Skeletal muscle satellite cell (primary cell): ENCODE data around the gene MFSD2A.

Experiments used
- H3K27me3 ChIP-seq: 2 replicates; pipeline ENCODE4 v1.7.0; 2013; ENCODE audit warnings: low read length; ENCODE audit not compliant: control insufficient read depth, insufficient read depth
- H3K36me3 ChIP-seq: 2 replicates; pipeline ENCODE4 v1.7.0; 2013; ENCODE audit warnings: mild to moderate bottlenecking, control low read depth, low read length; ENCODE audit not compliant: insufficient read depth
- H3K4me1 ChIP-seq: 2 replicates; pipeline ENCODE4 v1.7.0; 2013; ENCODE audit warnings: low read length; ENCODE audit not compliant: control insufficient read depth, insufficient read depth
- H3K4me2 ChIP-seq: 2 replicates; pipeline ENCODE4 v1.7.0; 2013; ENCODE audit warnings: mild to moderate bottlenecking, low read length
- H3K4me3 ChIP-seq: 2 replicates; pipeline ENCODE4 v1.7.0; 2013; ENCODE audit warnings: low read length
- H3K9ac ChIP-seq: 2 replicates; pipeline ENCODE4 v1.7.0; 2013; ENCODE audit warnings: mild to moderate bottlenecking, low read depth, low read length, moderate library complexity
- H3K9me3 ChIP-seq: replicated peaks from 2 replicates; pipeline ENCODE4 v1.7.0; 2013; ENCODE audit warnings: mild to moderate bottlenecking, control low read depth, low read length

The MFSD2A gene

GRCh38 chr1:39926343-39926793, 28.6 kb upstream of the MFSD2A start:
- Histone ChIP-seq H3K27me3 (peaks cover 26% of the 10 kb centered on the region), H3K4me2 (no peak overlapping the region), H3K36me3 (no peaks in the 10 kb centered on the region), H3K4me3 (no peak overlapping the region), H3K4me1 (no peaks in the 10 kb centered on the region), H3K9me3 (no peaks in the 10 kb centered on the region), H3K9ac (no peak overlapping the region)

DNA sequence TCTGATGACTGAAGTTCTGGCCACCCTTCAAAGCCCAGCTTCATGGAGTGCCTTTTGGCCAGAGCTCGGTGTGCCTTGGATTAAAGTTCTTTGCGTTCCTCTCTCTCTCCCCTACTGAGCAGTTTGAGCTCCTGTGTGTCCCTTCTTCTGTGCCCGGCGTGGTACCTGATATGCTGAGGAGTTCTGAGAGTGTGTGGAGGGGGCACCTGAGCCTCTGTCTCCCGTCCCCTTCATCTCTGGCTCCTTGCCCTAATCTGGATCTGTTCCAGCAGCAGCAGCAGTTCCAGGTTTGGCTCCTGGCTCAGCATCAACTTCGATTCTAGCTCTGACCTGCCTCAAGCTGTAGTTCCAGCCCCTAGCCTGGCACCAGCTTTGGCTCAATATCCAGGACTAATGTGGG, 28.1 kb upstream of the MFSD2A start:
- Histone ChIP-seq H3K9me3 (no peaks in the 10 kb centered on the region), H3K9ac (no peak overlapping the region), H3K36me3 (no peaks in the 10 kb centered on the region), H3K4me2 (no peak overlapping the region), H3K4me3 (no peak overlapping the region), H3K4me1 (no peaks in the 10 kb centered on the region), H3K27me3 (peaks cover 23% of the 10 kb centered on the region)

DNA sequence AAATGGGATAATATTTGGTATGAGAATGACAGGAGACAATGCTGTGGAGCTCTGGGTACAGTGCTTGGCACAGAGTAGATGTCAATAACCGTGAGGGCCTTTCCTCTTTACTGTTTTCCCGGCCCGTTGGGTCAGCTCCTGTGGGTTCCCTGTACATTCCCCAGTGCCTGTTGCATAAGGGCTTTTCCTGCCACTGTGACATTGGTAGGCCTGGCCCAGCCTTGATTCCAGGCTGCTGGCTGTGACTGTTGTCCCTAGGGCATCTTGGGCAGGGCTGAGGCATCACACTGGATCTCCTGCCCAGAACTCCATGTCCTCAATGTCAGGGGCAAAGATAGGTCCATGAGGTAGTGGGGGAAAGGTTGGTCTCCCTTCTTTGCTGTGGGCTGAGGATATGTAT, 27.4 kb upstream of the MFSD2A start:
- Histone ChIP-seq H3K27me3 (peaks cover 16% of the 10 kb centered on the region), H3K4me3 (no peak overlapping the region), H3K9ac (no peak overlapping the region), H3K36me3 (no peaks in the 10 kb centered on the region), H3K4me2 (no peak overlapping the region), H3K9me3 (no peaks in the 10 kb centered on the region), H3K4me1 (no peaks in the 10 kb centered on the region)

GRCh38 chr1:39928809-39929587, 25.9 kb upstream of the MFSD2A start:
- Histone ChIP-seq H3K4me1 (peaks cover 5% of the 10 kb centered on the region), H3K4me3 (no peak overlapping the region), H3K4me2 (no peak overlapping the region), H3K36me3 (no peaks in the 10 kb centered on the region), H3K9me3 (no peaks in the 10 kb centered on the region), H3K9ac (no peak overlapping the region), H3K27me3 (peaks cover 14% of the 10 kb centered on the region)

DNA sequence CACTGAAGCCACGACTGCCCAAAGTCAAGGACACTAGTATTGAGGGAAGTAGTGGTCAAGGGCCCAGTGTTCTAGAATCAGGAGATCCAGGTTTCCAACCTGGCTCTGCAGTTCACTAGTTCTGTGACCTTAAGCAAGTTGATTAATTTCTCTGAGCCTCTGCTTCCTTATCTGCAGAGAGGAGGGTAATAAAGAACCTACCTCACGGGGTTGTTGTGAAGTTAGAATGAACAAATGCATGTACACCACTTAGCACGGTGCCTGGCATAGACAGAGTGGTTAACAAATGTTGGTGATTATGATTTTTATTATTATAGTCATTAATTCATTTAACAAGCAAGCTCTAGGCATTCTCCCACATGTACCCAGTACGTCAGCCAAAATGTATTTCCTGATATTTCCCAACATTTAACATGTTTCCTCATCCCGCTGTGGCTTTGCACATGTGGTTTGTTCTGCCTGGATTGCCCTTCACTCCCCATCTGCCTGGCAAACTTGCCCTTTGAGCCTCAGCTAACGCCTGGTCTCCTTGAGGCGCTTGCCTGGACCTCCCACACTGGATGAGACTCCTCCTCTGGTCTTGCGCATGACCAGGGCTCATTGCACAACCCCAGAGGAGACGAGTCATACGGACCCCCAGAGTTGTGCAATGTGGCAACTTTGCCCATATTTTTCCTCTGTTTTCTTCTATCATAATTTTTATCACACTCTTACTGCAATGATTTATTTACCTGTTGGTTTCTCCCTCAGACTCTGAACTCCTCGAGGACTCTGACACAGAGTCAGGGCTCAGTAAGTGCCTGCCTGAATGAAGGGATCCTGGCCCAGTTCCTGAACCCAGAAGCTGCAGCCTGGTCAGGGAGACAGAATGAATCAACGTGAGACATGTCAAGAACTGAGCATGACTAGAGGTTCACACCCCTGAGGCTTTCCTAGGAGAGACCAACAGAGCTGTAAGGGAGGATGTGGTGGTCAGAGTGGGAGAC, 20.7 kb upstream of the MFSD2A start:
- H3K9ac ChIP-seq = no peak overlapping the region
- peaks cover 14% of the 10 kb centered on the region for H3K4me1 ChIP-seq
- no peaks in the 10 kb centered on the region for H3K9me3 ChIP-seq
- peaks cover 19% of the 10 kb centered on the region for H3K27me3 ChIP-seq
- no peaks in the 10 kb centered on the region for H3K36me3 ChIP-seq
- no peak overlapping the region for H3K4me3 ChIP-seq
- peak overlapping the region; percentile 60 for H3K4me2 ChIP-seq

DNA sequence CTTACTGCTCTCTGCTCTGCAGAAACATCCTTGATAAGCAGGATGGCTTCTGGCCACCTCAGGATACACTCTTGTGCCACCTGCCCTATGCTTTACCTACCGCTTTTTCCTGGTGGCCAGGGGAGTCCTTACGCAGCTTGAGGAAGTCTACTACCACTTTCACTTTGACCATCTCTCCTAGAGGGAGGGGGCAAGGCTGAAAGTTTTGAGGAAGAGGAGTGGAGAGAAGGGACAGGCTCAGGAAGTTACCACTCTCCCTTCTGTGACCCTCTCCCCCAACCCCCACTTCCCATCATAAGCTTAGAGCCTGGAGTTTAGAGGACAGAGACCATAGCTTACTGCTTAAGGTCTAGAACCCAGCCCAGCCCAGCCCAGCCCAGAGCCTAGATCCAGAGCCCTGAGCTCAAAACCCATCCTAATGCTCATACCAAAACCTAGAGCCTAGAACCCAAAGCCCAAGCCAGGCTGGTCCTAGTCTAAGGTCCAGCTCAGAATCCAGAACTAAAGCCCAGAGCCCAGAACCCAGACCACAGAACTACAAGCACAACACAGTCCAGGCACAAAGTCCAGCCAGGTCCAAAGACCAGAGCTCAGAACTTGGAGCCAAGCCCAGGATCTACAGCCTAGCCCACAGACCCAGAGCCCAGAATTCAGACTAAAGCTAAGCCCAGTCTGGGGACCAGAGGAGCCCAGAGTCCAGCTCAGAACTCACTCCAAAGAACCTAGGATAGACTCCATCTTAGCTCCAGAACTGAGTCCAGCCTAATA, 18.0 kb upstream of the MFSD2A start:
- Histone ChIP-seq H3K36me3 (no peaks in the 10 kb centered on the region), H3K9ac (no peak overlapping the region), H3K4me3 (no peak overlapping the region), H3K9me3 (no peaks in the 10 kb centered on the region), H3K4me2 (no peak overlapping the region), H3K27me3 (peaks cover 31% of the 10 kb centered on the region), H3K4me1 (peaks cover 14% of the 10 kb centered on the region)

DNA sequence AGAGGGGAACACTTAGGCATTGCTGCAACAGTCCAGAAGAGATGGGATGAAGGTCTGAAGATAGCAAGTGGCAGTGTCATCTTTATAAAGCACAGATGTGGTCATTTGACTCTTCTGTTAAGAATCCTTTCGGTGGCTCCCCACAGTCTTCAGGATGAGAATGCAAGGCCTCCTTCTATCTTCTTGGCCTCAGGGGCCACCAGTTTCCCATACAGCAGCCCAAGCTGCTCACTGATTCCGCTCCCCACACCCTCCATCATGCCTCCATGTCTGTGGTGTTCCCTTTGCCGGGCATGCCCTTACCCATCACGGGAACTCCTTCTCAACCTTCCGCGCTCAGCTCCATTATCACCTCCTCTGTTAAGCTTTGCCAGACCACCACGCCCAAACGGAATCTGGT, 16.1 kb upstream of the MFSD2A start:
- Histone ChIP-seq H3K4me1 (peaks cover 10% of the 10 kb centered on the region), H3K4me2 (no peak overlapping the region), H3K9me3 (no peaks in the 10 kb centered on the region), H3K27me3 (peaks cover 49% of the 10 kb centered on the region), H3K36me3 (no peaks in the 10 kb centered on the region), H3K9ac (no peak overlapping the region), H3K4me3 (no peak overlapping the region)

DNA sequence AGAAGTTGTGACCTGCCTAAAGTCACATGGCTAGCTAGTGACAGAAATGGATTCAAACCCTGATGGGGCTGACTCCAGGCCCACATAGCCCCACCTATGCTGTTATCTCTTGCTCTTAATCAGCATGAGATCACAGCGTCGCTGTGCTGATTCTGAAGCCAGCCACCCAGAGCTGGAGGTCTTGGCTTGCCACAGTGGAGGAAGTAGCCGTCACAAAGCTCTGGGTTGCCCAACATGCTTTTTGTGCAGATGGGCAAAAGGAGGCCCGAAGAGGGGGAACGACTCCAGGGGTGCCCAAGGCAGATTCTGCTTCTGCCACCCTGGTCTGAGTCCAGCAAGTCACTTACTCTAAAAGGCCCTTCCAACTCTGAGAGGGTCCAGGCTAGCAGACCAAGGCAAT, 14.7 kb upstream of the MFSD2A start:
- Histone ChIP-seq H3K9me3 (no peaks in the 10 kb centered on the region), H3K4me2 (no peak overlapping the region), H3K36me3 (no peaks in the 10 kb centered on the region), H3K4me3 (no peak overlapping the region), H3K9ac (no peak overlapping the region), H3K4me1 (no peaks in the 10 kb centered on the region), H3K27me3 (peaks cover 57% of the 10 kb centered on the region)

DNA sequence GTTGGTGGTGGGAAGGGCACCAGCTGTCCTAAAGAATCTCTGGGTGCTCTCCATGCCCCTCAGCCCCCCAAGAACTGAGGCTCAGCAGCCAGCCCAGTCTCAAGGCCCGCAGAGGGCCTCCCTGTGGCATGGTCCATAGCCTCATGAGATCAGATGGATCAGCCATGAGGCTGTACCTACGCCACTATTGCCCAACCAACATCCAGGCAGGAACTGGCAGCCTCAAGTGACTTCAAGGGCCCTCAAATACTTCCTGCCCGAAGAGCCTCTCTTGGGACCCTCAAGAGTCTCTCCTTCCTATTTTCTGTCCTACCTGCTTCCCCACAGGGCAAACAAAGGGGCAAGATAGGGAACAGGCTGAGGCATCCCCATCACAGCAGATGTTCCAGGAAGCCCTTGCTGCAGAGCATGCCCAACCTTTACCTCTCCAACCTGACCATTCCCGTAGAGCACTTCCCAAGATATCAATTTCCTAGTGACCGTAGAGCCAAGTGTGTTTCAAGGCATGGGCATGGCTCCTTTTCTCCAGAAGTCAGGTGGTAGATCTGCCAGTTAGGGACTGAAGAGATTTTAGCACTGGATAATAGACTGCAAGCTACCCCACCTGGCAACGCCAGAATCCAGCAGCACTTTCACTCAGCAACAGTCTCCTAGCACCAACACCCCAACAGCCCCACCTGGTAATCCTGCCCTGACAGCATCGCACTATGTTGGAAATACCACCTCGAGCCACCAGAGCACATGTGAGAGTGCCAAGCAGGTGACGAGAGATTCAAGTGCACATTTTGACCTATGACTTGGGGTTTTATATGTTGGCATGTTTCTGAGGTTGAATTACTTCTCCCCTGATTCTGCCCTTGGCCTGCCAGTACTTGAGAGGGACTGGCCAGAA, 13.7 kb upstream of the MFSD2A start:
- Histone ChIP-seq H3K4me1 (no peaks in the 10 kb centered on the region), H3K27me3 (peaks cover 59% of the 10 kb centered on the region)

DNA sequence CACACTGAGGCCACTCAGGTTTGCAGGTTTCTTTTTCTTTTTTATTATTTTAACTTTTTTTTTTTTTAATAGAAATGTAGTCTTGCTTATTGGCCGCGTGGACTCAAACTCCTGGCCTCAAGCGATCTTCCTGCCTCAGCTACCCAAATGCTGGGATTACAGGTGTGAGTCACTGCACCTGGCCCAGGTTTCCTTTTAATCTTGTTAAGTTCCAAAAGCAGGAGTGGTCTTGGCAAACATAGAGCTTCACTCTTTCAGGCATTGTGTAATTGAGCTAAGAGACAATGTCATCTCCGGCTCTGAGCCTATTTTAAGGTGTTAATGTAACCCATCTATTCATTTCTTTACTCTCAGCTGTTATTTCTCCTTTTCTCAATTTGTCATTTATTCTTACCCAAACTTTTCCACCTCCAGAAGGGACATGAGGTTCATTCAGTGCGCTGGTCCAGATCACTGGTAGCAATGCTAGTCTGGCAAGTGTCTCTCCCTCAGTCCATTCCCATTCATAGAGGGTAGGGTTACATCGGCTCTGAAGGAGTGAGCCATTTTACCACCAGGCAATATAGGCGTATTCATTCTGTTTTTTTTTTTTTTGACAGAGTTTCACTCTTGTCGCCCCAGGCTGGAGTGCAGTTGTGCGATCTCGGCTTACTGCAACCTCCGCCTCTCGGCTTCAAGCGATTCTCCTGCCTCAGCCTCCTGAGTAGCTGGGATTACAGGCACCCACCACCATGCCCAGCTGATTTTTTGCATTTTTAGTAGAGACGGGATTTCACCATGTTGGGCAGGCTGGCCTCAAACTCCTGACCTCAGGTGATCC, 11.3 kb upstream of the MFSD2A start:
- Histone ChIP-seq H3K4me3 (no peak overlapping the region), H3K9ac (no peak overlapping the region), H3K4me1 (no peaks in the 10 kb centered on the region), H3K27me3 (peaks cover 59% of the 10 kb centered on the region), H3K4me2 (no peak overlapping the region), H3K36me3 (no peaks in the 10 kb centered on the region), H3K9me3 (no peaks in the 10 kb centered on the region)

More for the DNA sequence above, 13.7 kb upstream of the MFSD2A start:
- H3K9ac ChIP-seq = no peak overlapping the region
- H3K9me3 ChIP-seq = no peaks in the 10 kb centered on the region
- H3K36me3 ChIP-seq = no peaks in the 10 kb centered on the region
- no peak overlapping the region for H3K4me3 ChIP-seq
- no peak overlapping the region for H3K4me2 ChIP-seq
